PC-9 (cell line): Measurements from ENCODE around the gene PHRF1.

Experiments
- CTCF ChIP-seq: fragments of 200-600 bp; sonication (generic); conservative IDR thresholded peaks from 2 replicates; pipeline ENCODE4 v1.6.1; 2017; ENCODE audit warnings: mixed run types, antibody characterized with exemption, mild to moderate bottlenecking, moderate library complexity
- EZH2 ChIP-seq: fragments of 200-600 bp; sonication (generic); IDR thresholded peaks from 2 replicates; pipeline ENCODE4 v1.8.0; 2017; ENCODE audit warnings: antibody characterized with exemption, low read depth

- TF ChIP-seq CTCF (no peak), EZH2 (no peak)
Measured at GRCh38 chr11:537622-538430, 38.4 kb upstream of the PHRF1 start.
